ENCODE measurements around the gene GZMM.

The GZMM gene

DNA sequence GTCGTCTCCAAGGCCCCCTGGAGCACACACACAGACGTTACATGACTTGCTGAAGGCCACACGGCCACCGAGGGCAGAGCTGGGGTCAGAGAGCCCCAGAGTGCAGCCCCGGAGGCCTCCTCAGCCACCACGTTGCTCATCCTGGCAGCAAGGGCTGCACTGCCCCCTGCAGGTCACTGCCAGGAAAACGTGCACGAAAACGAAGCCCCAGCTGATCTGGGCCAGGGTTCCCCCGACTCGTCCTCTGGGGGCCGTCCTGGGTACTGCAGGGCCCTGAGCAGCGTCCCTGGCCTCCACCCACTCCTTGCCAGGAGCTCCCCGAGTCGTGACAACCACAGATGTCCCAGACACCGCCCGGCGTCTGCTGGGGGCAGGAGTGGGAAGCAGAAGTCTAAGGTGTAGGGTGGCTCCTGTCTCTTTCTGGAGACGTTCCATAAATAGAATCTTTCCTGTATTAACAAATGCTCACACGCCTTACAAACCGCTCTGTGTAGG is 33.2 kb upstream of the GZMM start:
- intact Hi-C loops (cut with DNase I): loop anchor here (2.0 kb wide), 1 partner anchor 20 kb away; the partner anchor contains the start of gene CDC34
- DNase-seq: peak; percentile 51 to 88 (median 77)

DNA sequence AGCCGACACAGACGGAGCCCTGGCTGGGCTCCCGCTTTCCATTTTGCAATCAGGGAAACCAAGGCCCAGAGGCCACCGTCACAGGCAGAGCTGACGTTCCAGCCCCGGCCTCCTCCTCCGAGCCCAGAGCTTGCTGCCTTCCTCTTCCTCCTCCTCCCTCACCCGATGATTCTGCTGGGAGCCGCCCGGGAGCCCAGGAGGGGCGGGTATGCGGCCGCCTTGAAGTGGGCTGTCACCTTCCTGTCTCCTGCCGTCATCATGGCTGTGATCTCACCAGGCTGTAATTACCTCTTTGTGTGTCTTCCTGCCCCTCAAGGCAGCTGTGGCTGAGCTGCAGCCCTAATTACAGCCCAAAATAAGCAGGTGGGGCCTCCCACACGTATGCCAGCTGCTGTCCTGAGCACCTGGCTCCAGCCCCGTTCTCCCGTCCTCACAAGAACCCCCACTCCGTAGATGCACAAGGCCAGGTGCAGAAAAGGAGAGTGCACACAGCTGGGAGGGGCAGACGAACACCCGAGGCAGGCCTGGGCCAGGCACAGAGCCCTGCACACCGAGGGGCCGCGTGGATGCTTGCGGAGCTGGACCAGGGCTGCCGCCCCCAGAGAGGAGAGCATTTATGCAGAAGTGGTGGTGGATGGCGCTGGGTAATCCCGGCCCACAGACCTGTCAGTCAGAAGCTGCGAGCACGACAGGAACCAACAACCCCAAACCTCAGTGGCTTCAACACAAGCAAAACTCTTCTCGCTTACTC is 32.6 kb upstream of the GZMM start:
- intact Hi-C loops (cut with DNase I): loop anchor here (2.0 kb wide), 1 partner anchor 20 kb away; the partner anchor contains the start of gene CDC34
- DNase-seq: peak in 38 of 42 donors; percentile 33 to 87 (median 57)

DNA sequence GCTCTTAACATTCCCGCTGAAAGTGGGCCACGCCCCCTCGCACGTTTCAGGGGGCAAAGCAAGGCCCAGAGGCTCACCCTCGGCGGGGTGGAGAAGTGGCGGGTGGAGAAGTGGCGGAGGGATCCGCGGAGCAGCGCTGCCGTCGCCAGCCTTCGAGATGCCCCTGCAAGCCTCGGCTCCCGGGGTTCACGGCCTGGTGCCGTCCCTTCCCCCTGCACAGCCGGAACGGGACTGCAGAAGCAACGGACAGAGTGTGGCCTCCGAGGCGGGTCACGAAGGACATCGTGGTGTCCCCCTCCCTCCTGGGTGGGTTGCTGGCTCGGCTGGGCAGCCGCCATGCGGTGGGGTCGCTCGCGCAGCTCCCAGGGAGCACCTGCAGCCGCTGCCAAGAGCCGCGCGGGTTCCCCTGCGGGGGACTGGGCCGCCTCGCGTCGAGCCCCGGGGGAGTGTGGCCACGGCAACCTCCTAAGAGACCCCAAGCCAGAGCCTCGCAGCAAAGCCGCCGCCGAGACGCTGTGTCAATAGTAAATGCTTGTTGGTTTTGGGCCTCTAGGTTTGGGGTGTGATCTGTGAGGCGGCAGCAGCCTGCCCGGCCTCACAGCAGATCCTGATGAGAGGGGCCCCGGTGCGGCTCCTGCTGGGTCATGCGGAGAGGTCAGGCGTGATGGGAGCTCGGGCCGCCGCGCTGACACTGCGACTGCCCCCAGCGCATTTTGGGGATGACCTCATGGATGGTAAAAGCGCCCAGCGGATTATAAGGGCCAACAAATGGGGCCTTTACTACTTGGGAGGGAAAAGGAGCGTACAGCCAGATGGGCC is 31.1 kb upstream of the GZMM start:
- intact Hi-C loops (cut with DNase I): no loop called here
- DNase-seq: no peak

DNA sequence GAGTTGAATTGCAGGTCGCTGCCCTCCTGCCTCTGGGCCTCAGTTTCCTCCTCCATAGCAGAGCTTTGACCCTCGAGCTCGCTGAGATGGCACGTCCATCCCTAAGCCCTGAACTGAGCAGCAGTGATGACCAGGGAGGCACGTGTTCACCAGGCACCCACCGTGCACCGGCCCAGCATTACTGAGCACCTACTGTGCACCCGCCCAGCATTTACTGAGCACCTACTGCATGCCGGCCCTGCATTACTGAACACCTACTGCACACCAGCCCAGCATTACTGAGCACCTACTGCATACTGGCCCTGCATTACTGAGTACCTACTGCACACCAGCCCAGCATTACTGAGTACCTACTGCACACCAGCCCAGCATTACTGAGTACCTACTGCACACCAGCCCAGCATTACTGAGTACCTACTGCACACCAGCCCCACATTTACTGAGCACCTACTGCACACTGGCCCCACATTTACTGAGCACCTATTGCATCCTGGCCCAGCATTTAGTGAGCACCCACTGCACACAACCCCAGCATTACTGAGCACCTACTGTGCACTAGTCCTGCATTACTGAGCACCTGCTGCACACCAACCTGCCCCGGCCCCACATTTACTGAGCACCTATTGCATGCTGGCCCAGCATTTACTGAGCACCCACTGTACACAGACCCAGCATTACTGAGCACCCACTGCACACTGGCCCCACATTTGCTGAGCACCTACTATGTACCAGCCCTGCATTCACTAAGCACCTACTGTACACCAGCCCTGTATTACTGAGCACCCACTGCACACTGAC is 30.3 kb upstream of the GZMM start:
- intact Hi-C loops (cut with DNase I): no loop called here
- DNase-seq: no peak

DNA sequence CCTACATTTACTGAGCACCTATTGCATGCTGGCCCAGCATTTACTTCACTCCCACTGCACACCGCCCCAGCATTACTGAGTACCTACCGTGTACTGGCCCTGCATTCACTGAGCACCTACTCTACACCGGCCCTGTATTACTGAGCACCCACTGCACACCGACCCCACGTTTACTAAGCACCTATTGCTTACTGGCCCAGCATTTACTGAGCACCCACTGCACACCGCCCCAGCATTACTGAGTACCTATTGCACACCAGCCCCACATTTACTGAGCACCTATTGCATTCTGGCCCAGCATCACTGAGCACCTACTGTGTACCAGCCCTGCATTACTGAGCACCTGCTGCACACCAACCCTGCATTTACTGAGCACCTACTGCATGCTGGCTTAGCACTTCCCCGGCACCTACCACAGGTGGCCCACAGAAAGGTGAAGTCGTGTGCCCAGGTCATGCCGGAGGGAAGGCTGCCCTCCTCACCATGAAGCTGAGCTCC is 29.6 kb upstream of the GZMM start:
- intact Hi-C loops (cut with DNase I): no loop called here
- DNase-seq: no peak

DNA sequence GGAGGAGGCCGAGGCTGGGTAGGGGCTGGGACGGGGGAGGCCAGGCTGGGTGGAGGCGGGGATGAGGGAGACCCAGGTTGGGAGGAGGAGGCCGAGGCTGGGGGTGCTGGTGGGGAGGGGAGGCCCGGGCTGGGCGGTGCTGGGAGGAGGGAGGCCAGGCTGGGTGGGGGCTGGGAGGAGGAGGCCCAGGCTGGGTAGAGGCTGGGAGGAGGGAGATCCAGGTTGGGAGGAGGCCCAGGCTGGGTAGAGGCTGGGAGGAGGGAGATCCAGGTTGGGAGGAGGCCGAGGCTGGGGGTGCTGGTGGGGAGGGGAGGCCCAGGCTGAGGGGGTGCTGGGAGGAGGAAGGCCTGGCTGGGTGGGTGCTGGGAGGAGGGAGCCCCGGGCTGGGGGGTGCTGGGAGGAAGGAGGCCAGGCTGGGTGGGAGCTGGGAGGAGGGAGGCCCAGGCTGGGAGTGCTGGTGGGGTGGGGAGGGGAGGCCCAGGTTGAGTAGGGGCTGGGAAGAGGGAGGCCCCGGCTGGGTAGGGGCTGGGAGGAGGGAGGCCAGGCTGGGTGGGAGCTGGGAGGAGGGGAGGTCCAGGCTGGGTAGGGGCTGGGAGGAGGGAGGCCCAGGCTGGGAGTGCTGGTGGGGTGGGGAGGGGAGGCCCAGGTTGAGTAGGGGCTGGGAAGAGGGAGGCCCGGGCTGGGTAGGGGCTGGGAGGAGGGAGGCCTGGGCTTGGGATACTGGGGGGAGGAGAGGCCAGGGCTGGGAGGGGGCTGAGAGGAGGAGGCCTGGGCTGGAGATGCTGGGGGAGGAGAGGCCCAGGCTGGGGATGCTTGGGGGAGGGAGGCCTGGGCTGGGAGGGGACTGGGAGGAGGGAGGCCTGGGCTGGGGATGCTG is 25.9 kb upstream of the GZMM start:
- DNase-seq: no peak
- intact Hi-C loops (cut with DNase I): no loop called here

DNA sequence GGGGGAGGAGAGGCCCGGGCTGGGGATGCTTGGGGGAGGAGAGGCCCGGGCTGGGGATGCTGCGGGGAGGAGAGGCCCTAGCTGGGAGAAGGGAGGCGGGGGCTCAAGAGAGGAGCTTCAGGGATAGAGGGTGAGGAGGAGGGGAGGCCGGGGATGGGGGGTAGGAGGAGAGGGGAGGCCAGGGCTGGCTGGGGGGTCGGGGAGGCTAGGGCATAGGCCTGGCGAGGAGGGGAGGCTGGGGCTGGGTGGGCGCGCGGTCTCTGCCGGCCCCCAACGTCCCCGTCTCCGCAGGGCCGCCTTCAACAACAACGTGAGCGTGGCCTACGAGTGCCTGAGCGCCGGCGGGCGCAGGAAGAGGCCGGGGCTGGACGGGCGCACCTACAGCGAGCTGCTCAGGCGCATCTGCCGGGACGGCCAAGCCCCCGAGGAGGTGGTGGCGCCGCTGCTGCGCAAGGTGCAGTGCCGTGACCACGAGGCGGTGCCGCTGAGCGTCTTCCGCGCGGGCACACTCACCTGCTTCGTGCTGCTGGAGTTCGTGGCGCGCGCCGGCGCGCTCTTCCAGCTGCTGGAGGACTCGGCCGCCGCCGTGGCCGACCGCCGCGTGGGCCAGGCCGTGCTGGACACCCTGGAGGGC is 25.1 kb upstream of the GZMM start:
- intact Hi-C loops (cut with DNase I): no loop called here
- DNase-seq: no peak

DNA sequence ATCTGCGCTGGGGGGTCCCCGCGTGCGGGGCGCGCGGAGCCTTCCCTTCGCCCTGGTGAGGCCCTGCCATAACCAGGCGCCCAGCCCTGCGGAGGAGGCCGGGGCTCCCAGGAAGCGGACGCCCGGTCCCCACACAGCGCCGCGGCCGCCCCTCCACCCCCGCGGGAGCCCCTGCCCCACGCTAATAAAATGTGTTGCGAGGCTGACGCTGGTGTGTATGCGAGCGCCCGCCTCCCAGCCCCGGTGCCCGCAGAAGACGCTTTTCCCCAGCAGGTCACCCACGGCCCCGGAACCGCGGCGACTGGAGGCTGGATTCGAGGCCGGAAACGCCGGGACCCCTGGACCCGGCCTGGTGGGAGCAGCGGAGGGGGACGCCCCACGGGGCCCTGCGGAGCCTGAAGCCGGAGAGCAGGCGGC is 24.4 kb upstream of the GZMM start:
- DNase-seq: no peak
- intact Hi-C loops (cut with DNase I): no loop called here

DNA sequence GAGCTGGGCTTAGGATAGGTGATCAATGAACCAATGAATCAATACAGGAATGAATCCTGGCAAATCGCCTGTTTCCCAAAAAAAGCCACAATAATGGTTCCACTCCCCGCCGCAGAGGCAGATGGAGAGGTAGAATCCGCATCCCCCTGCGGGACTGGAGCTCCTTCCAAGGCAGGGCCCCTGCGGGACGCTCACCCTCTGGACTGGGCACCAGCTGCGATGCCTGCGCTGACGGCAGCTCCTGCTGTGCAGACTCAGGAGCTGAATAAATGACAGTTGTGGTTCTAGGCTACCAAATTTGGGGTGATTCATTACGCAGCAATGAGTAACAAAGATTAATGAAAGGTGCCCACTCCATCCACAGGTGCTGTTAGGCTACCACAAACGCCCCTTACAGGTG is 21.1 kb upstream of the GZMM start:
- intact Hi-C loops (cut with DNase I): no loop called here
- no peak for DNase-seq

DNA sequence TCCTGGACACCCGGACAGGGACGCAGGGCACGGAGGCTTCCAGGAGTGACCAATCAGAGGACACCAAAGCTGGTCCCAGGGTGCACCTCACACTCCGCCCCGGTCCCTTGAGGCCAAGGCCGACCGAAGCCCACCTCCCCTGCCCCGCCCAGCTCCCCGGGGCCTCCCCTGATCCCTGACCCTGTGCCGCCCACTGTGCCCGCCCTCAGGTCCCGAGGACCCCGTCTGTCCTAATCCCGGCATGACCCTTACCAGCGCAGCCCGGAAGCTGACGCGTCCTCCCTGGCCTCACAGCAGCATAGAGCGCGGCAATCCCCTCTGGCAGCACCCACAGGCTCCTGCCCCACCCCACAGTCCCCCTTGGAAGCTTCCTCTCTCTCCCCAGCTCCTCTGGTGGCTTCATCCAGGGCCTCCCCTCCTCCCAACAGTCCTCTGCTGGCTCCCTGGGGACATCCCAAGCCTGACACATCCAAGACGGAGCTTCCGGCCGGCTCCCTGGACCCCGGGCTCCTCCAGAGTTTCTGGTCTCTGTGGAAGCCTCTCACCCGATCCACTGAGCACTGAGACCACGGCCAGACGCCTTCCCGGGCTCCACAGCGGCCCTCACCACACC is 19.7 kb upstream of the GZMM start:
- DNase-seq: no peak
- intact Hi-C loops (cut with DNase I): no loop called here

DNA sequence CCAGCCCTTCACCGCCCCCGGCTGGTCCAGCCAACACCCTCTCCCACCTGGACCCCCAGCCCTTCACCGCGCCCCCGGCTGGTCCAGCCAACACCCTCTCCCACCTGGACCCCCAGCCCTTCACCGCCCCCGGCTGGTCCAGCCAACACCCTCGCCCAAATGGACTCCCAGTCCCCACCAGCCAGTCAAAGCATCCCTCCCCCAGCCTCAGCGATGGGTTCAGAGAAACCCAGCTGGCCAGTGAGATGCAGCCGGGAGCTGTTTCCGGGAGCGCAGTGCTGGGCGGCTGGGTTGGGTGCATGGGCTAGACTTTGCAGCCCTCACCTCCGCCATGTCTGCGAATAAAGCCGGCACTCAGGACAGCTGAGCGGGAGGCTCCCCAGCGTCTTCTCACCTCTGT is 18.8 kb upstream of the GZMM start:
- intact Hi-C loops (cut with DNase I): no loop called here

DNA sequence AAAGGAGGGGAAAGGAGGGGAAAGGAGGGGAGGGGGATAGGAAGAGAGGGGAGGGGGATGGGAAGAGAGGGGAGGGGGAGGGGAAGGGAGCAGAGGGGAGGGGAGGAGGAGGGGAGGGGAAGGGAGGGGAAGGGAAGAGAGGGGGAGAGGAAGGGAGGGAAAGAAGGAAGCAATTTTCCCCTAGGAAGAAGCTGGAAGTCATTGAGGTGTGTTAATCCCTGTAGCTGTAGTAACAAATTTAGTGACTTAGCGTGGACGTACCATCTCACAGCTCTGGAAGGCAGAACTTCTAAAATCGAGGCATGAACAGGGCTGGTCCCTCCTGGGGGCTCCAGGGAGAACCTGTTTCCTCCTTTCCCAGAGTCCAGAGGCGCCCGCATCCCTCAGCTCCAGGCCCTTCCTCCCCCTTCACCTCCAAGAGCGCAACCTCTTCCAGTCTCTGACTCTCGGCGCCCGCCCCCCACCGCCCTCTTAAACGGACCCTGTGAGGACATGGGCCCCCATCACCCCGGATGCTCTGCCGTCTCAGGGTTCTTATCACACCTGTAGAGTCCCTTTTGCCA is 17.9 kb upstream of the GZMM start:
- intact Hi-C loops (cut with DNase I): no loop called here

More for the DNA sequence above, 18.8 kb upstream of the GZMM start:
- no peak for DNase-seq

DNA sequence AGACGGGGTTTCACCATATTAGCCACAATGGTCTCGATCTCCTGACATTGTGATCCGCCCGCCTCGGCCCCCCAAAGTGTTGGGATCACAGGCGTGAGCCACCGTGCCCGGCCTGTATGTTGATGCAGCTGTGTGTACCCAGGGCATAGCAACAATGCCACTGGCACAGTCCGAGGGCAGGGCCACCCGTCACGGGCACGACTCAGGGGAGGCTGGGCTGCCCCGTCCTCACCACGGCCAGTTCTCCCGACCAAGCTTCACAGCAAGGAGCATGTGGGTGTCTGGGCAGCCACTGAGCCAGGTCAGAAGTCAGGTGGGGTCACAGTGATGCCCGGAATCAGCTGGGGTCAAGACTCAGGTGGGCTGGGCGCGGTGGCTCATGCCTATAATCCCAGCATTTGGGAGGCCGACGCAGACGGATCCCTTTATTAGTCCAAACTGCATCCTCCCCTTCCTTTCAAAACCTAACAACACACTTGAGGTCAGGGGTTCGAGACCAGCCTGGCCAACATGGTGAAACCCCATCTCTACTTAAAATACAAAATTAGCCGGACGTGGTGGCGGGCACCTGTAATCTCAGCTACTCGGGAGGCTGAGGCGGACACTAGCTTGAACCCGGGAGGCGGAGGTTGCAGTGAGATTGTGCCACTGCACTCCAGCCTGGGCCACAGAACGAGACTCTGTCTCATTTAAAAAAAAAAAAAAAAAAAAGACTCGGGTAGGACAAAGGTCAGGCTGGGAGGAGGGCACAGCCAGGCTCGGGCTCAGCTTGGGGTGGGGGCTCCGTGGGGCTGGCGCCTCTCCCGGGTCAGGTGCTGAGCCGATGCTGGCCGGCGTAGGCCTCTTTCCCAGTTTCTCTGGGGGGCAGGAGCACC is 13.5 kb upstream of the GZMM start:
- intact Hi-C loops (cut with DNase I): loop anchor here (2.0 to 5.0 kb wide), 2 partner anchors 20 to 42 kb away; partner anchors contain the start of gene BSG
- no peak for DNase-seq

More for the DNA sequence above, 17.9 kb upstream of the GZMM start:
- no peak for DNase-seq

DNA sequence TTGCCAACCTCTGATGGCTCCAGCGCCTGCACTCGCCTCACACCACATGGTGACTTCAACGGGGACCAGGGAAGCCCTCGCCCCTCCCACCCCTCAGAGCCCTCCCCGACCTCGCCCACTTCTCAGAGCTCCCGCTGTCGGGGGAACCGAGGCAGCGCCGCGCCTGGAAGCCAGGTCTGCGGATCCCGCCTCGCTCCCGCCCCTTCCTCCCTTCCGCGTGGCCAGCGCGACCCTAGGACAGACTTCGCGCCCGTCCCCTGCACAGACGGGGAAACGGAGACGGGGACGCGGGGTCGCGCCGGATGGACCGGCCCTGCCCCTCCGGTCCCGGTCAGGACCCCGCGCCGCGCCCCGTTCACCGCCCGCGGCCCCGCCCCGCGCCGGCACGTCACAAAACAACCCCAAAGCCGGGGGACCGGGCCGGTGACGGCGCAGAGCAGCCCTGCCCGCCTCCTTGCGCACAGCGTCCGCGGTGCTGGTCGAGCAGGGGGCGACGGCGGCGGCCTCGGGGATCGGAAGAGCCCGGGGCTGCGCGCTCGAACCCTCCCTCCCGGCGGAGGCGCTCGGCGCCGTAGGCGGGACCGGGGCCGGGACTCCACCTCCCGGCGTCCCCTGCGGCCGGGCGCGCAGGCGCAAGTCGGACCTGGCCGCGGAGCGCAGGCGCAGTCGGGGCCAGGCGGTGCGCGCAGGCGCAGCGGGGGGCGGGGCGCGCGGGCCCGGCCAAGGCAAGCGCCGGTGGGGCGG is 12.7 kb upstream of the GZMM start:
- peak in 41 of 42 donors; percentile 33 to 87 (median 74) for DNase-seq
- intact Hi-C loops (cut with DNase I): loop anchor here (2.0 to 5.0 kb wide), 2 partner anchors 20 to 41 kb away; partner anchors contain the start of gene BSG

Measured in head of caudate nucleus (tissue), 42 donors.